Measurements from ENCODE around the gene LYL1.

Gene LYL1

DNA sequence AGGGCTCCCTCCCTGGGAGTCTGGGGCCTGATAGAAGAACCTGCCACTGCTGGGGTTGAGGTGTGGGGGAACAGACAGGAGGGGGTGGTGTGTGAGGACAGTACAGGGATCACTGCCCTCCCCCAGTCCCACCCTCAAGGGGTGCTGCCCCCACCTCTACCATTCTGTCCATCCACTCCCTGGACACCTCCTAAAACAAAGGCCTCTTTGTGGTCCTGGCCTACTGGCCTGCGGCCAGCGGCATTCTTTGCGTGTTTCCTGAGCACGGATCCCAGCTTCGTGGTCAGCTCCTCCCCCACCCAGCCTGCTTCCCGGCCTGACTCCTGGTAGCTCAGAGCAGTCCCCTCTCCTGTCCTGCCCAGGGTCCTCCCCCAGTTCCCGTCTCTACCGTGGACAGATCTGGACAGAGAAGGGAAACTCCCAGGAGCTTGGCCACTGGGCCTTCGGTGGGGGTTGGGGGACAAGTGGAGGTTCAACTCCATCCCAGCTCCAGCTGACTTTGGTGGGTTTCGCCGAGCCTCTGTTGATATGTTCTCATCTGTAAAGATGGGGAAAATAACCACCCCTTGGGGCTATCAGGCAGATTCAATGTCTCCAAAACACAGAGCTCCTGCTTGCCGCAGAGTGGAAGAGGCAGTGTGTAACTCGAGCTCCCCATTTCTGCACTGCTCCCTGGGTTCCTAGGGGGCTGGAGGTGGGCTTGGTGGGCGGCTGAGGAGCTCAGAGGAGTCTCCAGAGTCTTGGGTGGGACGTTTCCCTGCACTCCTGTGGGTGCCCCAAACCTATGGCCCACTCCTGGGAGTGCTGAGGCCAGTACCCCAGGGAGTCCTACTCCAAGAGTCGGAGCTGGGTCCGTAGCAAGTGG lies 48.7 kb downstream of the LYL1 start:
- DNase-seq = no peak

DNA sequence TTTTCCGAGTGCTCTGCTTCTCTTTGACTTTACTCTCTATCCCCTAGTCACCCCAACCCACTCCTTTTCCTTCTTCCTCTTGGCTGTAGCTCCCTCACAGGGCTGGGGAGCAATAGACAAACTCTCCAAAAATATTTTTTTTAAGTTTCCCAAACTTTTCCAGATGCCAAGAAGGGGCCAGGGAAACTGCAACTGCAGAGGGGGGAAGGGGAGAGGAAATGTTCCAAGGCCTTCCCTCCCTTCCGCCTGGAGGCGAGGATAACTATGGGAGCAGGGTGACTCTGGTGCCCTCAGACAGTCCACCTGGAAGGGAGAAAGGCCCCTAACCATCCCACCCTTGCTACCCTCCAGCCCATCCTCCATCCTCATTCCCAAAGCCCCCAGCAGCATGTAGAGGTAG lies 49.4 kb downstream of the LYL1 start:
- no peak for DNase-seq

DNA sequence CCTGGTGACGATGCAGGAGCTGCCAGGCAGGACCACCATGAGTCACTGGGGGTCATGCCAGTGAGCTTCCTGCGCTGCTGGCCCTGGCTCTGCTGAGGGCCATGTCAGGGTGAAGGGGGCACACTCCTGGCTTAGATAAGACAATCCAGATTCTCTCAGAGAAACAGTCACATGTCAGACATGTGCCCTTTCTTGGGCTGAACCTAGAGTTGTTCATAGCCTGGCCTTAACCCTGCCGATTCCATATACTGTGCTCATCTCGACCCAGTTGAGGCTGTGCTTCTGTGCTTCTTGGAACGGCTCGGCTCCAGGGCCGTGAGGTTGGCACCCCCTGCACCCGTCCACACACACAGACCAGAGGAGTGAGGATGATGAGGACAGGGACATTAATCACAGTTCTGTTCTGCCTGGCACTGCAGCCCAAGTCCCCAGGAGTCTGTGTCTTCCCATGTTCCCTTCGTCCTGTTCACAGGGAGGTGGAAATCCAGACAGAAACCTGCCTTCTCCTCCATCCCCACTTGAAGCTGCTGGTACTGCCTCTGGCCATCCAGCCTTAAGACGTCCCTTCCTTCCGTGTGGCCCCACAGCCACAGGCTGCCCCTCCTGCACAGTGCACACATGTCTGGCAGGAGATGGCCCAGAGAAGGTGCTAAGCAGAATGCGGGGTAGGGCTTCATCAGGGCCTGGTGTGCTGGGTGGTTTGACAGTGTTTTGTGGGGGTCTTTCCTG lies 50.0 kb downstream of the LYL1 start:
- no peak for DNase-seq

DNA sequence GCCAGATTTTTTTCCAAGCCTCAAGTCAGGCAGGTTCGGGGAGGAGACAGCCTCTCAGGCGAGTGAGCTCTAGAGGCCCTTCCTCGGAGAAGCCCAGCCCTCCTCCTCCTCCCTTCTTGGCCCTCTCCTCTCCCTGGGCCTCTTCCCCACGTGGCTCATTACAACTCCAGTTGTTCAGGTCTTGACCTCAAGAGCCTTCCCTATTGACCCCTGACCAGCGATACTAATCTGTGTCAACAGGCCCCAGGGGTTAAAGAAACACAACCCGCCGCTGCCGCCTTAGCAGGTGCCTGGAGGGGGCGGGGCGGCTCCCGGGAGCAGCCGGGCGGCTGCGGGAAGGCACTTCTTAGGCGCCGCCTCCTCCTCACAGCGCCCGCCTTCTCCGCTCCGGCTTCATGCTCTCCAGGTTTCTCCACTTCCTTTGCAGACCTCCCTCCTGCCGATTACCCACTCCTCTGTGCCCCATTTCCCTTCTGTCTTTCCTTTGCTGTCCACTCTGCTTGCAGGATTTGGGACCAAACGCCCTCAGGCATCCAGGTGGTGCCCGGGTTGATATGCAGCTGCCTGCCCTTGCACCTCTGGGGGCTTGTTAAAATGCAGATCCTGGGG lies 51.0 kb downstream of the LYL1 start:
- peak; percentile 3 for DNase-seq

DNA sequence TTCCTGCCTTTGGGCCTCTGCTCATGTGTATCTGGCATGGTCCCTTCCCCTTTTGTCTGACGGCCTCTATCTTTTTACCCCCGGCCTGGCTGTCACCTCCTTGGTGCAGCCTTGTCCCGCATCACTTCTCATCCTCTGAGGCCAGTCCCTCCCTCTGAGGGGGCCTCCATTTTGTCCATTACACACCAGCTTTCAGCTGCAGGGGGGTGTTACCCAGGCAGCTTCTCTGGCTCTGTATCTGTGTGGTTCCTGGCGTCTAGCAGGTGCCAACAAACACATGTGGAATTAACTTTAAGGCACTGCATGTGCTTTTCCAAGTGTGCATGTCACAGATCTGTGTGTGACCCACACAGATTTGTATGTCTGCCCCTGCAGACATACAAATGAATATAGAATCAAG lies 52.4 kb downstream of the LYL1 start:
- no peak for DNase-seq
